OCI-LY3 (cell line): Measurements from ENCODE around the gene IKZF2.

Experiments used
- H2AFZ ChIP-seq: fragments of 200-600, 300-600 bp; shearing (Covaris generic); 2 replicates; pipeline ENCODE4 v1.6.0; 2014; ENCODE audit warnings: antibody characterized with exemption, low read depth, low read length
- H3K27ac ChIP-seq: fragments of 200-600, 300-600 bp; sonication (generic); 2 replicates; pipeline ENCODE4 v1.5.1; 2014; ENCODE audit warnings: mild to moderate bottlenecking, low read length, moderate library complexity, mixed read lengths
- H3K27me3 ChIP-seq: fragments of 200-600, 300-600 bp; sonication (generic); 2 replicates; pipeline ENCODE4 v1.6.1; 2014; ENCODE audit warnings: low read depth, low read length, mixed read lengths
- H3K36me3 ChIP-seq: fragments of 200-600, 300-600 bp; sonication (generic); replicated peaks from 2 replicates; pipeline ENCODE3; 2014; ENCODE audit warnings: low read depth, low read length, mixed read lengths
- H3K4me1 ChIP-seq: fragments of 300-600, 200-600 bp; sonication (generic); 2 replicates; pipeline ENCODE4 v1.6.1; 2014; ENCODE audit warnings: low read length, mixed read lengths
- H3K4me2 ChIP-seq: fragments of 200-600, 300-600 bp; sonication (generic); 2 replicates; pipeline ENCODE4 v1.6.1; 2014; ENCODE audit warnings: low read length, mixed read lengths
- H3K4me3 ChIP-seq: fragments of 300-600, 200-600 bp; sonication (generic); 2 replicates; pipeline ENCODE4 v1.5.1; 2014; ENCODE audit warnings: antibody characterized with exemption, mild to moderate bottlenecking, low read length, moderate library complexity
- H3K79me2 ChIP-seq: fragments of 300-600, 200-600 bp; shearing (Covaris generic); 2 replicates; pipeline ENCODE4 v1.6.1; 2014; ENCODE audit warnings: mild to moderate bottlenecking, low read length, mixed read lengths
- H3K9ac ChIP-seq: fragments of 300-600, 200-600 bp; shearing (Covaris generic); 2 replicates; pipeline ENCODE4 v1.6.0; 2014; ENCODE audit warnings: mild to moderate bottlenecking, low read length, moderate library complexity
- H3K9me3 ChIP-seq: fragments of 200-600, 300-600 bp; shearing (Covaris generic); 2 replicates; pipeline ENCODE4 v1.6.1; 2014; ENCODE audit warnings: low read length, mixed read lengths; ENCODE audit not compliant: insufficient read depth
- H4K20me1 ChIP-seq: fragments of 200-600, 300-600 bp; sonication (generic); 2 replicates; pipeline ENCODE4 v1.6.1; 2016; ENCODE audit warnings: low read length, mixed read lengths; ENCODE audit not compliant: insufficient read depth
- CTCF ChIP-seq: fragments of 200-600, 300-600 bp; sonication (generic); IDR thresholded peaks from 2 replicates; pipeline ENCODE4 v1.5.1; 2014; ENCODE audit warnings: antibody characterized with exemption, low read length, low read depth
- EZH2phosphoT487 ChIP-seq: fragments of 200-600 bp; shearing (Covaris generic); IDR thresholded peaks from 2 replicates; pipeline ENCODE4 v1.6.1; 2018; ENCODE audit warnings: antibody characterized with exemption, mixed run types, low read depth

The IKZF2 gene

GRCh38 chr2:213066443-213066743, 85.0 kb downstream of the IKZF2 start:
- TF ChIP-seq CTCF (no peak), EZH2phosphoT487 (no peak)
- H3K4me1 ChIP-seq = no peaks in the 10 kb centered on the region

GRCh38 chr2:213065583-213066442, 85.6 kb downstream of the IKZF2 start:
- no peaks in the 10 kb centered on the region for H3K4me1 ChIP-seq
- H2AFZ ChIP-seq = peak overlapping the region; percentile 64; the same call in 1 of the 2 replicates
- no peaks in the 10 kb centered on the region for H3K36me3 ChIP-seq
- no peaks in the 10 kb centered on the region for H3K79me2 ChIP-seq
- no peak overlapping the region for H3K27ac ChIP-seq
- no peaks in the 10 kb centered on the region for H4K20me1 ChIP-seq
- no peak for TF ChIP-seq EZH2phosphoT487
- no peak for TF ChIP-seq CTCF
- H3K27me3 ChIP-seq = no peaks in the 10 kb centered on the region
- peak overlapping the region; percentile 58 for H3K4me2 ChIP-seq
- H3K4me3 ChIP-seq = peak overlapping the region; percentile 31
- no peaks in the 10 kb centered on the region for H3K9me3 ChIP-seq
- H3K9ac ChIP-seq = no peak overlapping the region

More at GRCh38 chr2:213066443-213066743, 85.0 kb downstream of the IKZF2 start:
- 0 out of 2 replicates have a peak overlapping the region, but pooled peaks have one; percentile 31 for H3K4me3 ChIP-seq
- no peaks in the 10 kb centered on the region for H3K27me3 ChIP-seq
- H3K9me3 ChIP-seq = no peaks in the 10 kb centered on the region
- H3K4me2 ChIP-seq = peak overlapping the region; percentile 58
- no peak overlapping the region for H3K27ac ChIP-seq
- H4K20me1 ChIP-seq = no peaks in the 10 kb centered on the region
- H3K79me2 ChIP-seq = no peaks in the 10 kb centered on the region
- peak overlapping the region; percentile 64; the same call in 1 of the 2 replicates for H2AFZ ChIP-seq
- H3K36me3 ChIP-seq = no peaks in the 10 kb centered on the region
- no peak overlapping the region for H3K9ac ChIP-seq

GRCh38 chr2:213064099-213064498, 87.3 kb downstream of the IKZF2 start:
- Histone ChIP-seq H3K27ac (no peak overlapping the region), H3K36me3 (no peaks in the 10 kb centered on the region), H3K9ac (no peak overlapping the region), H3K27me3 (no peaks in the 10 kb centered on the region), H2AFZ (no peak overlapping the region), H3K79me2 (no peaks in the 10 kb centered on the region), H3K9me3 (no peaks in the 10 kb centered on the region), H3K4me1 (no peaks in the 10 kb centered on the region), H3K4me2 (no peak overlapping the region), H3K4me3 (no peak overlapping the region), H4K20me1 (no peaks in the 10 kb centered on the region)
- TF ChIP-seq EZH2phosphoT487 = no peak
- no peak for TF ChIP-seq CTCF

- no peak overlapping the region for H3K4me3 ChIP-seq
- H3K9ac ChIP-seq = no peak overlapping the region
- H3K27me3 ChIP-seq = no peaks in the 10 kb centered on the region
- no peaks in the 10 kb centered on the region for H4K20me1 ChIP-seq
- no peaks in the 10 kb centered on the region for H3K79me2 ChIP-seq
- no peak for TF ChIP-seq CTCF
- no peak for TF ChIP-seq EZH2phosphoT487
- H3K36me3 ChIP-seq = no peaks in the 10 kb centered on the region
- H3K4me2 ChIP-seq = no peak overlapping the region
- no peaks in the 10 kb centered on the region for H3K4me1 ChIP-seq
- no peaks in the 10 kb centered on the region for H3K9me3 ChIP-seq
- no peak overlapping the region for H2AFZ ChIP-seq
- no peak overlapping the region for H3K27ac ChIP-seq
Observed at GRCh38 chr2:213057977-213058376, 93.4 kb downstream of the IKZF2 start.
